Breast epithelium (tissue), 4 donors: ENCODE measurements around the gene KDM7A. TPM values are rescaled to one million over a fixed set of nuclear protein-coding genes. Genes with fewer than 3 reads are reported as not detected.

Experiments
- DNase-seq, 2 donors: peaks; one replicate each; pipeline ENCODE4 v3.0.0-alpha.2; 2019; ENCODE audit warnings: low spot score in 2 of 2
- H3K27ac ChIP-seq, 2 donors: fragments of 200-600 bp; sonication (generic) in 1 of 2; one replicate each; pipeline ENCODE4 v1.5.1; 2016 to 2019; ENCODE audit warnings: mild to moderate bottlenecking in 1 of 2
- H3K27me3 ChIP-seq, 2 donors: fragments of 200-600 bp; sonication (generic) in 1 of 2; one replicate each; pipeline versions ENCODE4 v1.5.1 to v1.6.0; 2017 to 2019; ENCODE audit warnings: control low read depth in 1 of 2, mild to moderate bottlenecking in 1 of 2
- H3K36me3 ChIP-seq: fragments of 200-600 bp; one replicate; pipeline ENCODE4 v1.5.1; 2019
- H3K4me1 ChIP-seq, 2 donors: fragments of 200-600 bp; sonication (generic); one replicate each; pipeline ENCODE4 v1.5.1; 2016 to 2019; ENCODE audit warnings: control low read depth in 1 of 2
- H3K4me3 ChIP-seq, 3 donors: fragments of 200-600 bp; sonication (generic); 1 replicate in 2 of 3; 2 replicates in 1 of 3; pipeline ENCODE4 v1.5.1; 2016 to 2019; ENCODE audit warnings: mild to moderate bottlenecking in 3 of 3, moderate library complexity in 2 of 3
- H3K9me3 ChIP-seq, 2 donors: fragments of 200-600 bp; sonication (generic) in 1 of 2; one replicate each; pipeline ENCODE4 v1.5.1; 2016 to 2019; ENCODE audit warnings: control low read depth in 1 of 2
- POLR2A ChIP-seq: fragments of 450-650 bp; IDR thresholded peaks from one replicate; pipeline ENCODE4 v1.6.1; 2016; ENCODE audit warnings: antibody characterized with exemption, mild to moderate bottlenecking, moderate library complexity
- POLR2AphosphoS5 ChIP-seq, 3 donors: sonication (generic); formaldehyde crosslinking; IDR thresholded peaks; one replicate each; pipeline ENCODE4 v1.6.1; 2017; ENCODE audit warnings: antibody characterized with exemption in 3 of 3
- intact Hi-C: fragments of 100-400 bp; cut with DNase I; formaldehyde crosslinking; loops from one replicate; pipeline ENCODE4 v1.15.1; 2023; ENCODE audit warnings: low total_unique reads
- total RNA-seq, 3 donors: library from RNA; depleted of rRNA; stranded (reverse); fragments of >200 nt; gene quantifications; one replicate each; pipeline ENCODE4 v1.1.0, GENCODE V29; 2016
- TF ChIP-seq, protein P1 (sequence below), 3 donors: fragments of 450-650 bp; IDR thresholded peaks; one replicate each; pipeline ENCODE4 v1.5.1; 2016 to 2017; ENCODE audit warnings: antibody characterized with exemption in 3 of 3, mild to moderate bottlenecking in 3 of 3, moderate library complexity in 3 of 3

Gene KDM7A
- total RNA-seq, 3 donors from 2014 or later, result 33.1 to 37.1 (median 34.7) TPM

DNA sequence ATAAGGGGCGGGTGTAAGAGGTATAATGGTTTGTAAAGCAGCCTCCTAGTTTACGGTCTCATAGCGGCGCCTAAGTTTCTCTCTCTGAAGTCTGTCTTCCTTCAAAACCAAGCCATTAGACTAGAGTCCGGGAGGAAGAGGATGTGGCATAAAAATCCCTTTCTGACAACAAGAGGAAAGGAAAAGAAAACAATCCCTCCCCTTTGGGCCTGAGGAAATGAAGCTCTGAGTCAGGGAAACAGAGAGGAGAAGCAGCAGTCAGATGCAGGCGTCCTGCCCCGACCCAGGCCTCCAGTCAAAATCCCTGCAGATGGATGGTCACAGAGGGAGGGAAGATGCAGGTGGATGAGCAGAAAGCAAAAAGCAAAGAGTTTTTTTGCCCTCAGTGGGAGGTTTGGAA, 137.7 kb downstream of the KDM7A start:
- no peak for DNase-seq
- H3K4me1 ChIP-seq, result no peaks in the 10 kb centered on the region

DNA sequence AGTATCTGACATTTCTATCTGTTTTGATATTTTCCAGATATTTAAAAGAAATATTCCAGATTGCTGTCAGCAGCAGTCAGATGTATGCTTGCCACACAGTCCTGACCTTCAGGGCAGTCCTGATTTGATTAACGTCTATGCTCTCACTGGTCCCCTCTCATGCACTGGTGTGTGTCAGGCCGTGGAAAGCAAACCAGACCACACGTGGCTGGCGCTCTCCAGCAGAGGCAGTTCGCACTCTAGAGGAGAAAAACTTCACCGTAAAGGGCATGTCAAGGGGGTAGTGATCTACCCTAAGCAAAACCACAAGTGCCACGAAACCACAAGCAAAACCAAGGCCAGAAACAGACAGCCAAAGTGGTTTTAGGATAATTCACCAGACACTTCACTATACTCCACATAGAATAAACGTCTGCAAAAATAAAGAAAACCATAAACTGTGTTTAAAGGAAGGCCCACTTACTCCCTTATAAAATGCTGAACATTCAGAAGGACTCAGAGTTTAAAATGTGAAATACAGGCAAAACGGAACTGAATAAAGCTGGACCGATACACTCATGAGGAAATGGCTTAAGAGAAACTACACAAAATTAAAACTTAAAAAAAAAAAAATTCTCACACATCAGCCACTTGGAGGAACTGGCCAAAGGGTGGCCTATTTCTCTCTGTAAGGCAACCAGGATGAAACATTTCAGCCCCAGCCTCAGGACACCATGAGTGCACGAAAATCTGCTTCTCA, 140.4 kb downstream of the KDM7A start:
- no peak for DNase-seq
- Histone ChIP-seq H3K9me3 (no peaks in the 10 kb centered on the region), H3K27ac (no peak overlapping the region), H3K36me3 (peaks cover 5% of the 10 kb centered on the region), H3K4me3 (no peak overlapping the region), H3K27me3 (no peaks in the 10 kb centered on the region), H3K4me1 (no peaks in the 10 kb centered on the region)
- intact Hi-C loops, result no loop called here
- TF ChIP-seq POLR2AphosphoS5 (IDR thresholded peaks at IDR 0.05) (no peak), POLR2A (no peak)
- TF ChIP-seq, protein P1, sequence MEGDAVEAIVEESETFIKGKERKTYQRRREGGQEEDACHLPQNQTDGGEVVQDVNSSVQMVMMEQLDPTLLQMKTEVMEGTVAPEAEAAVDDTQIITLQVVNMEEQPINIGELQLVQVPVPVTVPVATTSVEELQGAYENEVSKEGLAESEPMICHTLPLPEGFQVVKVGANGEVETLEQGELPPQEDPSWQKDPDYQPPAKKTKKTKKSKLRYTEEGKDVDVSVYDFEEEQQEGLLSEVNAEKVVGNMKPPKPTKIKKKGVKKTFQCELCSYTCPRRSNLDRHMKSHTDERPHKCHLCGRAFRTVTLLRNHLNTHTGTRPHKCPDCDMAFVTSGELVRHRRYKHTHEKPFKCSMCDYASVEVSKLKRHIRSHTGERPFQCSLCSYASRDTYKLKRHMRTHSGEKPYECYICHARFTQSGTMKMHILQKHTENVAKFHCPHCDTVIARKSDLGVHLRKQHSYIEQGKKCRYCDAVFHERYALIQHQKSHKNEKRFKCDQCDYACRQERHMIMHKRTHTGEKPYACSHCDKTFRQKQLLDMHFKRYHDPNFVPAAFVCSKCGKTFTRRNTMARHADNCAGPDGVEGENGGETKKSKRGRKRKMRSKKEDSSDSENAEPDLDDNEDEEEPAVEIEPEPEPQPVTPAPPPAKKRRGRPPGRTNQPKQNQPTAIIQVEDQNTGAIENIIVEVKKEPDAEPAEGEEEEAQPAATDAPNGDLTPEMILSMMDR (IDR thresholded peaks at IDR 0.05), result no peak

More for the DNA sequence above, 137.7 kb downstream of the KDM7A start:
- H3K9me3 ChIP-seq, result no peaks in the 10 kb centered on the region
- peaks cover 5% of the 10 kb centered on the region for H3K36me3 ChIP-seq
- no peaks in the 10 kb centered on the region for H3K27me3 ChIP-seq
- TF ChIP-seq POLR2AphosphoS5 (IDR thresholded peaks at IDR 0.05) (no peak), POLR2A (no peak)
- TF ChIP-seq, protein P1 (IDR thresholded peaks at IDR 0.05), result no peak
- intact Hi-C loops, result no loop called here
- no peak overlapping the region for H3K4me3 ChIP-seq
- no peak overlapping the region for H3K27ac ChIP-seq

- intact Hi-C loops, result no loop called here
- Histone ChIP-seq H3K36me3 (peaks cover 5% of the 10 kb centered on the region), H3K4me3 (no peak overlapping the region), H3K9me3 (no peaks in the 10 kb centered on the region), H3K27ac (no peak overlapping the region), H3K4me1 (no peaks in the 10 kb centered on the region), H3K27me3 (no peaks in the 10 kb centered on the region)
- TF ChIP-seq, protein P1 (IDR thresholded peaks at IDR 0.05), result no peak
- TF ChIP-seq POLR2A (no peak), POLR2AphosphoS5 (IDR thresholded peaks at IDR 0.05) (no peak)
- no peak for DNase-seq
Measured at GRCh38 chr7:140035400-140036223, 141.2 kb downstream of the KDM7A start.

Other genes with a start within 250 kb of the KDM7A start
- 10 to 100 TPM; 24.8 to 44.9 (median 40.6) TPM for gene PARP12, start 114.0 kb downstream of the KDM7A start, total RNA-seq
- 10 to 100 TPM; 64.0 to 89.8 (median 79.3) TPM for gene SLC37A3, start 221.5 kb upstream of the KDM7A start, total RNA-seq
- 1 to 10 TPM in 2 of 3 donors, not detected in 1; 2.3 to 4.2 TPM for gene RAB19, start 227.1 kb upstream of the KDM7A start, total RNA-seq